ENCODE data around the gene PDK4. TPM values are rescaled to one million over a fixed set of nuclear protein-coding genes. Genes with fewer than 3 reads are reported as not detected.

The PDK4 gene
- total and polyA plus RNA-seq, 10 of the 15 experiments (the other 5 are each of a cell fraction or from before 2014, with no cell fraction given): 0.03 to 0.46 TPM; not detected in 8

GRCh38 chr7:95619517-95619916 is 23.2 kb upstream of the PDK4 start:
- intact Hi-C loops (cut with micrococcal nuclease; ENCODE audit: unreplicated experiment) (no loop called here), in situ Hi-C loops (cut with MboI) (no loop called here)
- POLR2A ChIA-PET: no interaction called here
- Histone ChIP-seq H3K4me2 (ENCODE audit: control insufficient read depth, insufficient read depth) (no peak overlapping the region), H3K9me3 (replicated peaks; ENCODE audit: control insufficient read depth, insufficient read depth, low read length) (no peaks in the 10 kb centered on the region), H3K27ac (ENCODE audit: control insufficient read depth, insufficient read depth) (no peak overlapping the region), H3K36me3 (ENCODE audit: control insufficient read depth in 2 of 2, insufficient read depth in 2 of 2, low read length in 1 of 2) (no peaks in the 10 kb centered on the region), H3K27me3 (replicated peaks in 1 of 2; ENCODE audit: control insufficient read depth in 2 of 2, insufficient read depth in 2 of 2, low read length in 1 of 2) (no peaks in the 10 kb centered on the region), H3K79me2 (ENCODE audit: control insufficient read depth, insufficient read depth, low read length) (no peaks in the 10 kb centered on the region), H3K4me1 (ENCODE audit: control insufficient read depth, insufficient read depth, low read length) (no peaks in the 10 kb centered on the region), H2AFZ (ENCODE audit: control insufficient read depth, low read depth, low read length) (no peak overlapping the region), H4K20me1 (ENCODE audit: control insufficient read depth, insufficient read depth) (no peaks in the 10 kb centered on the region), H3K9ac (ENCODE audit: control insufficient read depth, insufficient read depth, low read length) (no peak overlapping the region), H3K4me3 (no peak overlapping the region)
- no peak for DNase-seq (ENCODE audit: low read depth, low spot score)
- SMC1A ChIA-PET (ENCODE audit: uncharacterized antibody, unreplicated experiment): interaction anchor here (0.7 to 1.8 kb wide), 2 partner anchors 9 to 108 kb away, joined by 3 read pairs; no protein-coding TSS in a partner anchor
- ATAC-seq: no peak
- CTCF ChIA-PET: interaction anchor here (1.0 to 1.5 kb wide), 4 partner anchors 10 to 222 kb away, joined by 3 to 5 read pairs (median 4); no protein-coding TSS in a partner anchor
- BruUV-seq (replicated peaks): no TSS peak
- FAIRE-seq: no peak
- RAD21 ChIA-PET (ENCODE audit: unreplicated experiment): interaction anchor here (1.2 kb wide), 1 partner anchor 69 kb away, joined by 3 read pairs; no protein-coding TSS in a partner anchor
- TF ChIP-seq RELA (IDR thresholded peaks at IDR 0.05; ENCODE audit: borderline replicate concordance, partially characterized antibody) (no peak), BHLHE40 (IDR thresholded peaks at IDR 0.05; ENCODE audit: borderline replicate concordance in 1 of 2, low read depth in 2 of 2, low read length in 1 of 2) (no peak), GABPA (IDR thresholded peaks at IDR 0.05; ENCODE audit: low read depth) (no peak), DPF2 (IDR thresholded peaks at IDR 0.05) (no peak)
- TF ChIP-seq, protein P1, sequence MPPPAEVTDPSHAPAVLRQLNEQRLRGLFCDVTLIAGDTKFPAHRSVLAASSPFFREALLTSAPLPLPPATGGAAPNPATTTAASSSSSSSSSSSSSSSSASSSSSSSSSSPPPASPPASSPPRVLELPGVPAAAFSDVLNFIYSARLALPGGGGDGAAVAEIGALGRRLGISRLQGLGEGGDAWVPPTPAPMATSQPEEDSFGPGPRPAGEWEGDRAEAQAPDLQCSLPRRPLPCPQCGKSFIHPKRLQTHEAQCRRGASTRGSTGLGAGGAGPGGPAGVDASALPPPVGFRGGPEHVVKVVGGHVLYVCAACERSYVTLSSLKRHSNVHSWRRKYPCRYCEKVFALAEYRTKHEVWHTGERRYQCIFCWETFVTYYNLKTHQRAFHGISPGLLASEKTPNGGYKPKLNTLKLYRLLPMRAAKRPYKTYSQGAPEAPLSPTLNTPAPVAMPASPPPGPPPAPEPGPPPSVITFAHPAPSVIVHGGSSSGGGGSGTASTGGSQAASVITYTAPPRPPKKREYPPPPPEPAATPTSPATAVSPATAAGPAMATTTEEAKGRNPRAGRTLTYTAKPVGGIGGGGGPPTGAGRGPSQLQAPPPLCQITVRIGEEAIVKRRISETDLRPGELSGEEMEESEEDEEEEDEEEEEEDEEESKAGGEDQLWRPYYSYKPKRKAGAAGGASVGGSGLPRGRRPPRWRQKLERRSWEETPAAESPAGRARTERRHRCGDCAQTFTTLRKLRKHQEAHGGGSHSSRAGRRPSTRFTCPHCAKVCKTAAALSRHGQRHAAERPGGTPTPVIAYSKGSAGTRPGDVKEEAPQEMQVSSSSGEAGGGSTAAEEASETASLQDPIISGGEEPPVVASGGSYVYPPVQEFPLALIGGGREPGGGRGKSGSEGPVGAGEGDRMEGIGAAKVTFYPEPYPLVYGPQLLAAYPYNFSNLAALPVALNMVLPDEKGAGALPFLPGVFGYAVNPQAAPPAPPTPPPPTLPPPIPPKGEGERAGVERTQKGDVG (CRISPR knock-in tag; IDR thresholded peaks at IDR 0.05): no peak
- WGBS (ENCODE audit: insufficient coverage, insufficient replicate concordance, low lambda C conversion rate, missing lambda C conversion rate): 48% methylated on average over 2 of the region's 2 CpGs

Data from GM12878 (cell line).